Measurements from ENCODE around the gene NXF3.
"Not testable (repeated sequence)": the region's sequence is repeated elsewhere in the genome, so short reads cannot be mapped to it uniquely, and the experiment has no call there.

Gene NXF3, protein sequence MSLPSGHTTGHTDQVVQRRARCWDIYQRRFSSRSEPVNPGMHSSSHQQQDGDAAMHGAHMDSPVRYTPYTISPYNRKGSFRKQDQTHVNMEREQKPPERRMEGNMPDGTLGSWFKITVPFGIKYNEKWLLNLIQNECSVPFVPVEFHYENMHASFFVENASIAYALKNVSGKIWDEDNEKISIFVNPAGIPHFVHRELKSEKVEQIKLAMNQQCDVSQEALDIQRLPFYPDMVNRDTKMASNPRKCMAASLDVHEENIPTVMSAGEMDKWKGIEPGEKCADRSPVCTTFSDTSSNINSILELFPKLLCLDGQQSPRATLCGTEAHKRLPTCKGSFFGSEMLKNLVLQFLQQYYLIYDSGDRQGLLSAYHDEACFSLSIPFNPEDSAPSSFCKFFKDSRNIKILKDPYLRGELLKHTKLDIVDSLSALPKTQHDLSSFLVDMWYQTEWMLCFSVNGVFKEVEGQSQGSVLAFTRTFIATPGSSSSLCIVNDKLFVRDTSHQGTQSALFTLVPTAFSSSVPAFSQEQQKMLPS

DNA sequence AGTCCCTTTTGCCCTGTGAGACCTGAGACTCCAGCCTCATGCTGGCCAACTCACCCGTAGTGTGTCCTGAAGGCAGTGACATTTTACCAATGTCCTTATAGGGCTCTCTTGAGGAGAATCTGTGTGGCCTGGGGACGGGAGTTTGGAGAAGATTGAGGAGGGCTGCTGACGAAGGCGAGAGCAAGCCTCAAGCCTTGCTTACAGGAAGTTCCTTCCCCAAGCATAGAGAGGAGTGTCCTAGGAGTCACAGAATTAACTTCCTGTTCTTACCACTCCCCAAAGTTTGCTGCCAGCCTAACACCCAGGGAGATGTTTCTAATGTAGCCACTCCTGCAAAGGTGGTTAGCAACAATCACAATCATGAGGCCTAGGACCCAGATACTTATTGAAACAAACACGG, at the start of gene NXF3:
NXF3 (minus strand) TSS at position 202 of the 400 bp plus-strand sequence; CDS start at position 82, 120 bp downstream.
- Mint-ChIP-seq H3K36me3 (ENCODE audit: low read depth) (no peaks in the 10 kb centered on the region), H3K27me3 (ENCODE audit: low read depth) (no peaks in the 10 kb centered on the region), H3K9me3 (no peaks in the 10 kb centered on the region), H3K4me1 (ENCODE audit: low read depth) (no peaks in the 10 kb centered on the region), H3K27ac (no peak within 1 kb of the TSS), H3K4me3 (no peak within 1 kb of the TSS)
- DNase-seq (ENCODE audit: low spot score) = no peak

DNA sequence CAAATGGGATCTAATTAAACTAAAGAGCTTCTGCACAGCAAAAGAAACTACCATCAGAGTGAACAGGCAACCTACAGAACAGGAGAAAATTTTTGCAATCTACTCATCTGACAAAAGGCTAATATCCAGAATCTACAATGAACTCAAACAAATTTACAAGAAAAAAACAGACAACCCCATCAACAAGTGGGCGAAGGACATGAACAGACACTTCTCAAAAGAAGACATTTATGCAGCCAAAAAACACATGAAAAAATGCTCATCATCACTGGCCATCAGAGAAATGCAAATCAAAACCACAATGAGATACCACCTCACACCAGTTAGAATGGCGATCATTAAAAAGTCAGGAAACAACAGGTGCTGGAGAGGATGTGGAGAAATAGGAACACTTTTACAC, 43.6 kb upstream of the NXF3 start:
- not testable (repeated sequence) for H3K9me3 Mint-ChIP-seq; DNase-seq (ENCODE audit: low spot score); H3K27ac Mint-ChIP-seq; H3K36me3 Mint-ChIP-seq (ENCODE audit: low read depth); H3K4me1 Mint-ChIP-seq (ENCODE audit: low read depth); H3K27me3 Mint-ChIP-seq (ENCODE audit: low read depth); H3K4me3 Mint-ChIP-seq

DNA sequence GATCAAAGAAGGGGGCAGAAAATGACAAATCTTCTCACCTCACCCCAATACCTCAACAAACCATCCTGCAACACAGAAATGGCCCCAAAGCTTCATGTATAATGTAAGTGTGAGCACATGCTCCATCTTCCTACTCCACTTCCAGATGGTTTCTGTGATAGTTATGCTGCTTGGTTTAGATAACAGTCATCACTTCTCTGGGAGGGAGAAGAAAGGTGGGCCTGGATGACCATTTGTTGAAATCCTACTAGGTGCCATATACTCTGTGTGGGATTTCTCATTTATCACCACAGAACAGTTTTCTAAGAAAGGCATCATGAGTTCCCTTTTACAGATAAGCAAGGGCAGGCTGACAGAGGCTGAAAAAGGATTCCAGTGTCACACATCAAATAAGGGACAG, 31.3 kb upstream of the NXF3 start:
- H3K4me1 Mint-ChIP-seq (ENCODE audit: low read depth) = peaks cover 5% of the 10 kb centered on the region
- H3K36me3 Mint-ChIP-seq (ENCODE audit: low read depth) = no peaks in the 10 kb centered on the region
- no peak overlapping the region for H3K27ac Mint-ChIP-seq
- H3K27me3 Mint-ChIP-seq (ENCODE audit: low read depth) = no peaks in the 10 kb centered on the region
- no peaks in the 10 kb centered on the region for H3K9me3 Mint-ChIP-seq
- H3K4me3 Mint-ChIP-seq = no peak overlapping the region
- no peak for DNase-seq (ENCODE audit: low spot score)

GRCh38 chrX:103120748-103121147, 27.8 kb upstream of the NXF3 start:
- no peaks in the 10 kb centered on the region for H3K9me3 Mint-ChIP-seq
- H3K27ac Mint-ChIP-seq = no peak overlapping the region
- no peak for DNase-seq (ENCODE audit: low spot score)
- no peak overlapping the region for H3K4me3 Mint-ChIP-seq
- H3K4me1 Mint-ChIP-seq (ENCODE audit: low read depth) = no peaks in the 10 kb centered on the region
- no peaks in the 10 kb centered on the region for H3K27me3 Mint-ChIP-seq (ENCODE audit: low read depth)
- H3K36me3 Mint-ChIP-seq (ENCODE audit: low read depth) = no peaks in the 10 kb centered on the region

DNA sequence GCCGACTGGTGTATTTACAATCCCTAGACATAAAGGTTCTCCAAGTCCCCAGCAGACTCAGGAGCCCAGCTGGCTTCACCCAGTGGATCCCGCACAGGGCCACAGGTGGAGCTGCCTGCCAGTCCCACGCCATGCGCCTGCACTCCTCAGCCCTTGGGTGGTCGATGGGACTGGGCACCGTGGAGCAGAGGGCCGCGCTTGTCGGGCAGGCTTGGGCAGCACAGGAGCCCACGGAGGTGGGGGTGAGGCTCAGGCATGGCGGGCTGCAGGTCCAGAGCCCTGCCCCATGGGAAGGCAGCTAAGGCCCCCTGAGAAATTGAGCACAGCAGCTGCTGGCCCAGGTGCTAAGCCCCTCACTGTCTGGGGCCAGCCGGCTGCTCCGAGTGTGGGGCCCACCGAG, 24.0 kb upstream of the NXF3 start:
- H3K27me3 Mint-ChIP-seq (ENCODE audit: low read depth); DNase-seq (ENCODE audit: low spot score); H3K9me3 Mint-ChIP-seq; H3K27ac Mint-ChIP-seq; H3K36me3 Mint-ChIP-seq (ENCODE audit: low read depth); H3K4me3 Mint-ChIP-seq; H3K4me1 Mint-ChIP-seq (ENCODE audit: low read depth): not testable (repeated sequence)

DNA sequence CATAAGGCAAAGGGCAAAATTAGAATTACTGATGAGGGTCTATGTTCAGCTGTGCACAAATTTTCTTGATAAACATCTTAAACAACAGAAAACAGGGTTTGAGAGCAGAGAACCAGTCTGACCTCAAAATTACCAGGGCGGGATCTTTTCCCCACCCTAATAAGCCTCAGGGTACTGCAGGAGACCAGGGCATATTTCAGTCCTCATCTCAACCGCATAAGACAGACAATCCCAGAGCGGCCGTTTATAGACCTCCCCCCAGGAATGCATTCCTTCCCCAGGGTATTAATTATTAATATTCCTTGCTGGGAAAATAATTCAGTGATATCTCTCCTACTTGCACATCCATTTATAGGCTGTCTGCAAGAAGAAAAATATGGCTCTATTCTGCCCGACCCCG, 16.6 kb upstream of the NXF3 start:
- H3K36me3 Mint-ChIP-seq (ENCODE audit: low read depth); H3K9me3 Mint-ChIP-seq; H3K4me3 Mint-ChIP-seq; H3K27ac Mint-ChIP-seq; H3K27me3 Mint-ChIP-seq (ENCODE audit: low read depth); H3K4me1 Mint-ChIP-seq (ENCODE audit: low read depth); DNase-seq (ENCODE audit: low spot score): not testable (repeated sequence)

- no peak for DNase-seq (ENCODE audit: low spot score)
- H3K27me3 Mint-ChIP-seq (ENCODE audit: low read depth) = no peaks in the 10 kb centered on the region
- no peak overlapping the region for H3K4me3 Mint-ChIP-seq
- H3K27ac Mint-ChIP-seq = no peak overlapping the region
- no peaks in the 10 kb centered on the region for H3K4me1 Mint-ChIP-seq (ENCODE audit: low read depth)
- H3K9me3 Mint-ChIP-seq = peaks cover 7% of the 10 kb centered on the region
- H3K36me3 Mint-ChIP-seq (ENCODE audit: low read depth) = no peaks in the 10 kb centered on the region
These were observed 14.9 kb upstream of the NXF3 start for GRCh38 chrX:103107836-103108235.

DNA sequence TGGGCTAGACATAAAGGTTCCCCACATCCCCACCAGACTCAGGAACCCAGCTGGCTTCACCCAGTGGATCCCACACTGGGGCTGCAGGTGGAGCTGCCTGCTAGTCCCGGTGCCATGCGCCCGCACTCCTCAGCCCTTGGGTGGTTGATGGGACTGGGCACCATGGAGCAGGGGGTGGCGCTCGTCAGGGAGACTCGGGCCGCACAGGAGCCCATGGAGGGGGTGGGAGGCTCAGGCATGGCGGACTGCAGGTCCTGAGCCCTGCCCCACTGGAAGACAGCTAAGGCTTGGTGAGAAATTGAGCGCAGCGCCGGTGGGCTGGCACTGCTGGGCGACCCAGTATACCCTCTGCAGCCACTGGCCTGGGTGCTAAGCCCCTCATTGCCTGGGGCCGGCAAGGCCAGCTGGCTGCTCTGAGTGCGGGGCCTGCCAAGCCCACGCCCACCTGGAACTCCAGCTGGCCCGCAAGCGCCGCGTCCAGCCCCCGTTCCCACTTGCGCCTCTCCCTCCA, 14.3 kb upstream of the NXF3 start:
- not testable (repeated sequence) for DNase-seq (ENCODE audit: low spot score); H3K9me3 Mint-ChIP-seq; H3K4me3 Mint-ChIP-seq; H3K4me1 Mint-ChIP-seq (ENCODE audit: low read depth); H3K36me3 Mint-ChIP-seq (ENCODE audit: low read depth); H3K27ac Mint-ChIP-seq; H3K27me3 Mint-ChIP-seq (ENCODE audit: low read depth)

DNA sequence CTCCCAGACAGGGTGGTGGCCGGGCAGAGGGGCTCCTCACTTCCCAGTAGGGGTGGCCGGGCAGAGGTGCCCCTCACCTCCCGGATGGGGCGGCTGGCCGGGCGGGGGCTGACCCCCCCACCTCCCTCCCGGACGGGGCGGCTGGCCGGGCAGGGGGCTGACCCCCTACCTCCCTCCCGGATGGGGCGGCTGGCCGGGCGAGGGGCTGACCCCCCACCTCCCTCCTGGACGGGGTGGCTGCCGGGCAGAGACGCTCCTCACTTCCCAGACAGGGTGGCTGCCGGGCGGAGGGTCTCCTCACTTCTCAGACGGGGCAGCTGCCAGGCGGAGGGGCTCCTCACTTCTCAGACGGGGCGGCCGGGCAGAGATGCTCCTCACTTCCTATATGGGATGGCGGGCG, 11.4 kb upstream of the NXF3 start:
- H3K27ac Mint-ChIP-seq; H3K27me3 Mint-ChIP-seq (ENCODE audit: low read depth); H3K4me3 Mint-ChIP-seq; H3K36me3 Mint-ChIP-seq (ENCODE audit: low read depth); H3K4me1 Mint-ChIP-seq (ENCODE audit: low read depth); H3K9me3 Mint-ChIP-seq; DNase-seq (ENCODE audit: low spot score): not testable (repeated sequence)

DNA sequence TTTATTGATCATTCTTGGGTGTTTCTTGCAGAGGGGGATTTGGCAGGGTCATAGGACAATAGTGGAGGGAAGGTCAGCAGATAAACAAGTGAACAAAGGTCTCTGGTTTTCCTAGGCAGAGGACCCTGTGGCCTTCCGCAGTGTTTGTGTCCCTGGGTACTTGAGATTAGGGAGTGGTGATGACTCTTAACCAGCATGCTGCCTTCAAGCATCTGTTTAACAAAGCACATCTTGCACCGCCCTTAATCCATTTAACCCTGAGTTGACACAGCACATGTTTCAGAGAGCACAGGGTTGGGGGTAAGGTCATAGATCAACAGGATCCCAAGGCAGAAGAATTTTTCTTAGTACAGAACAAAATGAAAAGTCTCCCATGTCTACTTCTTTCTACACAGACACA, 10.9 kb upstream of the NXF3 start:
- H3K27me3 Mint-ChIP-seq (ENCODE audit: low read depth); H3K36me3 Mint-ChIP-seq (ENCODE audit: low read depth); H3K4me3 Mint-ChIP-seq; H3K27ac Mint-ChIP-seq; H3K4me1 Mint-ChIP-seq (ENCODE audit: low read depth); H3K9me3 Mint-ChIP-seq; DNase-seq (ENCODE audit: low spot score): not testable (repeated sequence)

DNA sequence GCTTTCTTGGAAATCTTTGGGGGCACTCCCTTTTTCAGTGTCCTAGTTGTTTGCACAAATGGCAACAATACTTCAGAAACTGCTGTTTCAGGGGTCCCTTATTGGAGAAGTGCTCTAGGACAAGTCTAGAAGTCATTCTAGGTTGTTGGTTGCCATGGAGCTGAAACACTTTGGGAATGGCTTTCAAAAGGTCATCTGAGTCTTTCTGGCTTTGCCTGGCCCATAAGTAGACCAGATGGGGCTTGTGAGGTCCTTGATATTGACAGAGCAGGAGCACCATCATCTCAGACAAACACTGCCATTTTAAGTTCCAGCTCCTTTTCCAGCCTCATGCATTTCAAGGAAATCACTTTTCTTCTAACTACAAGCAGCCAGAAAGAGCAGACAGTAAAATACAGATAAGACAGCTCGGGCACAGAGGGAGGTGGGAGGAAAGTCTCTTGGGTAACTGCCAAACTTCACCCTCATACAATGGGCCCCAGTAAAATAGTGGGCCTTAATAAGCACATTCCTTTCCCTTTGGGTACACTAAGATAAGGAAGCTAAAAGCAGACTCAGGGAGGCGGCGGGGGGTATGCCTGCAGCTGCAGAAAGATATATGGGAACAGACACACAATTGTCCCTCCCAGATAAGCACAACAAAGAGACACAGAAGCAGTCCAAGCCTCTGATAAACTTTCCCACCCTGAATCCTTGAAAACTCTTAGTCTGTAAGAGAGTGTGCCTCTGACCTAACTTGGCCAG, 8.5 kb upstream of the NXF3 start:
- Mint-ChIP-seq H3K4me3 (no peak overlapping the region), H3K36me3 (ENCODE audit: low read depth) (no peaks in the 10 kb centered on the region), H3K27me3 (ENCODE audit: low read depth) (no peaks in the 10 kb centered on the region), H3K27ac (no peak overlapping the region), H3K4me1 (ENCODE audit: low read depth) (no peaks in the 10 kb centered on the region), H3K9me3 (no peaks in the 10 kb centered on the region)
- DNase-seq (ENCODE audit: low spot score) = no peak

DNA sequence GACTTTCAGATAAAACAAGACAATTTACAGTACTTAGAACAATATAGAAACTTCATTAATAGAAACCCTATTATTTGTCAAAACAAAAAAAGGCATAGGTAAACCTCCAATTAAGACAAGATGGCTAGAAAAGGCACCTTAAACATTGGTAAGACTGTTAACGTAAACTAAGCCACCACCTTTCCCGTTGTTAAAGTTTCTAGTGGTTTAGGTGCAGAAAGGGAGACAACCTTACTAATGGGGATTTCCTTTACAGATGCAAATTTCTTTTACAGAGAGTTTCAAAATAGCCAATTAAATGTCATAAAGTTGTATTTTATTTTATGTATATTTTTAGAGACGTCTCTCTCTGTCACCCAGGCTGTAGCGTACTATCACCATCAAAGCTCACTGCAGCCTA, 7.5 kb upstream of the NXF3 start:
- Mint-ChIP-seq H3K4me3 (no peak overlapping the region), H3K27me3 (ENCODE audit: low read depth) (no peaks in the 10 kb centered on the region), H3K4me1 (ENCODE audit: low read depth) (no peaks in the 10 kb centered on the region), H3K36me3 (ENCODE audit: low read depth) (no peaks in the 10 kb centered on the region), H3K27ac (no peak overlapping the region), H3K9me3 (no peaks in the 10 kb centered on the region)
- no peak for DNase-seq (ENCODE audit: low spot score)

GRCh38 chrX:103099691-103100090, 6.7 kb upstream of the NXF3 start:
- H3K27ac Mint-ChIP-seq = no peak overlapping the region
- H3K27me3 Mint-ChIP-seq (ENCODE audit: low read depth) = no peaks in the 10 kb centered on the region
- no peaks in the 10 kb centered on the region for H3K9me3 Mint-ChIP-seq
- no peaks in the 10 kb centered on the region for H3K4me1 Mint-ChIP-seq (ENCODE audit: low read depth)
- DNase-seq (ENCODE audit: low spot score) = no peak
- H3K36me3 Mint-ChIP-seq (ENCODE audit: low read depth) = no peaks in the 10 kb centered on the region
- no peak overlapping the region for H3K4me3 Mint-ChIP-seq

- H3K36me3 Mint-ChIP-seq (ENCODE audit: low read depth) = no peaks in the 10 kb centered on the region
- H3K4me3 Mint-ChIP-seq = no peak overlapping the region
- no peaks in the 10 kb centered on the region for H3K27me3 Mint-ChIP-seq (ENCODE audit: low read depth)
- H3K9me3 Mint-ChIP-seq = no peaks in the 10 kb centered on the region
- no peak for DNase-seq (ENCODE audit: low spot score)
- H3K4me1 Mint-ChIP-seq (ENCODE audit: low read depth) = no peaks in the 10 kb centered on the region
- no peak overlapping the region for H3K27ac Mint-ChIP-seq
These were observed 5.5 kb upstream of the NXF3 start for GRCh38 chrX:103098488-103098887.
